GM03348 (cell line): ENCODE measurements around the gene NCAM1.
"Not testable (repeated sequence)": the region's sequence is repeated elsewhere in the genome, so short reads cannot be mapped to it uniquely, and the experiment has no call there.

ENCODE experiments used
- DNase-seq: peaks from one replicate; pipeline ENCODE4 v3.0.0; 2012; ENCODE audit warnings: low spot score

The NCAM1 gene

GRCh38 chr11:113022262-113022661, 61.0 kb downstream of the NCAM1 start:
- DNase-seq = peak; percentile 16

GRCh38 chr11:113023228-113023627, 62.0 kb downstream of the NCAM1 start:
- DNase-seq = peak; percentile 24

- no peak for DNase-seq
Observed at GRCh38 chr11:113023986-113024385, 62.8 kb downstream of the NCAM1 start.

- no peak for DNase-seq
Observed at GRCh38 chr11:113026778-113027177, 65.6 kb downstream of the NCAM1 start.

- no peak for DNase-seq
Observed at GRCh38 chr11:113034576-113034975, 73.4 kb downstream of the NCAM1 start.

GRCh38 chr11:113035708-113036107, 74.5 kb downstream of the NCAM1 start:
- no peak for DNase-seq

GRCh38 chr11:113043698-113044097, 82.5 kb downstream of the NCAM1 start:
- DNase-seq = no peak

GRCh38 chr11:113045146-113045545, 83.9 kb downstream of the NCAM1 start:
- DNase-seq = no peak

GRCh38 chr11:113046866-113047265, 85.6 kb downstream of the NCAM1 start:
- DNase-seq = no peak

- DNase-seq = peak; percentile 38
Observed at GRCh38 chr11:113048820-113049768, 87.9 kb downstream of the NCAM1 start.

- not testable (repeated sequence) for DNase-seq
Observed at GRCh38 chr11:113053042-113053441, 91.8 kb downstream of the NCAM1 start.

GRCh38 chr11:113057038-113057437, 95.8 kb downstream of the NCAM1 start:
- DNase-seq = no peak

GRCh38 chr11:113059548-113059947, 98.3 kb downstream of the NCAM1 start:
- DNase-seq = no peak

GRCh38 chr11:113065330-113065729, 104.1 kb downstream of the NCAM1 start:
- DNase-seq = no peak

- no peak for DNase-seq
Observed at GRCh38 chr11:113072237-113072858, 111.1 kb downstream of the NCAM1 start.

GRCh38 chr11:113073290-113073953, 112.2 kb downstream of the NCAM1 start:
- DNase-seq = no peak

GRCh38 chr11:113075586-113076095, 114.4 kb downstream of the NCAM1 start:
- no peak for DNase-seq

GRCh38 chr11:113077379-113077778, 116.2 kb downstream of the NCAM1 start:
- no peak for DNase-seq

- no peak for DNase-seq
Observed at GRCh38 chr11:113082341-113082955, 121.2 kb downstream of the NCAM1 start.

- DNase-seq = no peak
Observed at GRCh38 chr11:113083571-113083970, 122.4 kb downstream of the NCAM1 start.

GRCh38 chr11:113084297-113084696, 123.1 kb downstream of the NCAM1 start:
- DNase-seq = no peak

GRCh38 chr11:113085446-113085845, 124.2 kb downstream of the NCAM1 start:
- no peak for DNase-seq
